ENCODE measurements around the gene CRNN. TPM values are rescaled to one million over a fixed set of nuclear protein-coding genes. Genes with fewer than 3 reads are reported as not detected.

Gene CRNN
- not detected in 2 replicates for total RNA-seq

GRCh38 chr1:152413909-152414308 lies at the start of gene CRNN:
Gene CRNN (minus strand): TSS chr1:152414263. CDS start chr1:152412233, 2,030 bp downstream.

GRCh38 chr1:152359906-152360305 lies 54.2 kb downstream of the CRNN start, which contains the start of gene FLG2:
Gene FLG2 (minus strand): TSS chr1:152360006. CDS start chr1:152358884, 1,122 bp downstream.

Other genes with a start within 250 kb of the CRNN start
- not detected in 2 replicates for gene HRNR, start 190.1 kb downstream of the CRNN start, total RNA-seq
- not detected in 2 replicates for gene FLG, start 89.0 kb downstream of the CRNN start, total RNA-seq
- not detected in 2 replicates for gene FLG2, start 54.3 kb downstream of the CRNN start, total RNA-seq
- gene LCE5A, start 96.5 kb upstream of the CRNN start, total RNA-seq: not detected in 2 replicates
- not detected in 2 replicates for gene CRCT1, start 100.2 kb upstream of the CRNN start, total RNA-seq
- gene LCE3E, start 152.5 kb upstream of the CRNN start, total RNA-seq: not detected in 2 replicates
- gene LCE3D, start 166.3 kb upstream of the CRNN start, total RNA-seq: not detected in 2 replicates
- gene LCE3C, start 186.0 kb upstream of the CRNN start, total RNA-seq: not detected in 2 replicates
- not detected in 2 replicates for gene LCE3B, start 199.5 kb upstream of the CRNN start, total RNA-seq
- gene LCE3A, start 208.8 kb upstream of the CRNN start, total RNA-seq: not detected in 2 replicates
- not detected in 2 replicates for gene LCE2D, start 249.1 kb upstream of the CRNN start, total RNA-seq